ENCODE results near the gene EDIL3.

- TF ChIP-seq, protein P1, sequence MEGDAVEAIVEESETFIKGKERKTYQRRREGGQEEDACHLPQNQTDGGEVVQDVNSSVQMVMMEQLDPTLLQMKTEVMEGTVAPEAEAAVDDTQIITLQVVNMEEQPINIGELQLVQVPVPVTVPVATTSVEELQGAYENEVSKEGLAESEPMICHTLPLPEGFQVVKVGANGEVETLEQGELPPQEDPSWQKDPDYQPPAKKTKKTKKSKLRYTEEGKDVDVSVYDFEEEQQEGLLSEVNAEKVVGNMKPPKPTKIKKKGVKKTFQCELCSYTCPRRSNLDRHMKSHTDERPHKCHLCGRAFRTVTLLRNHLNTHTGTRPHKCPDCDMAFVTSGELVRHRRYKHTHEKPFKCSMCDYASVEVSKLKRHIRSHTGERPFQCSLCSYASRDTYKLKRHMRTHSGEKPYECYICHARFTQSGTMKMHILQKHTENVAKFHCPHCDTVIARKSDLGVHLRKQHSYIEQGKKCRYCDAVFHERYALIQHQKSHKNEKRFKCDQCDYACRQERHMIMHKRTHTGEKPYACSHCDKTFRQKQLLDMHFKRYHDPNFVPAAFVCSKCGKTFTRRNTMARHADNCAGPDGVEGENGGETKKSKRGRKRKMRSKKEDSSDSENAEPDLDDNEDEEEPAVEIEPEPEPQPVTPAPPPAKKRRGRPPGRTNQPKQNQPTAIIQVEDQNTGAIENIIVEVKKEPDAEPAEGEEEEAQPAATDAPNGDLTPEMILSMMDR (conservative IDR thresholded peaks at IDR 0.05 in 1 of 2, IDR thresholded peaks at IDR 0.05 in 1 of 2; ENCODE audit: extremely low read depth in 1 of 2, insufficient read depth in 1 of 2, low read depth in 1 of 2, low read length in 2 of 2) = no peak
- no peak for TF ChIP-seq EZH2 (IDR thresholded peaks at IDR 0.05; ENCODE audit: borderline replicate concordance, low read length)
Measured at GRCh38 chr5:84036842-84037241, 347.8 kb downstream of the EDIL3 start.
